Thyroid gland (tissue), 4 donors: ENCODE measurements around the gene GALT.

Experiments
- CTCF ChIP-seq, 6 experiments: fragments of 200-600 bp in 3 of 6; fragments of 450-650 bp in 3 of 6; sonication (generic) in 3 of 6; IDR thresholded peaks; one replicate each; pipeline ENCODE4 v1.5.1; 2016 to 2019; ENCODE audit warnings: antibody characterized with exemption in 6 of 6, mild to moderate bottlenecking in 2 of 6, inconsistent platforms in 1 of 6, moderate library complexity in 1 of 6
- POLR2A ChIP-seq, 2 donors: fragments of 450-650 bp; IDR thresholded peaks; one replicate each; pipeline ENCODE4 v1.6.1; 2017; ENCODE audit warnings: antibody characterized with exemption in 2 of 2, mild to moderate bottlenecking in 2 of 2, moderate library complexity in 1 of 2

- TF ChIP-seq CTCF (IDR thresholded peaks at IDR 0.05) (no peak), POLR2A (IDR thresholded peaks at IDR 0.05) (no peak)
Measured at GRCh38 chr9:34662526-34663302, 16.2 kb downstream of the GALT start, which contains the start of gene CCL27.
